Pancreas (tissue), 10 donors: Measurements from ENCODE around the gene NSRP1. TPM values are rescaled to one million over a fixed set of nuclear protein-coding genes. Genes with fewer than 3 reads are reported as not detected.
"Not testable (repeated sequence)": the region's sequence is repeated elsewhere in the genome, so short reads cannot be mapped to it uniquely, and the experiment has no call there.

Experiments used
- ATAC-seq, 4 donors: fragments of 200-7000 bp; cut with Tn5 transposase; one replicate each; pipeline versions ENCODE4 v1.8.0 to v1.9.1; 2020; ENCODE audit warnings: mild to moderate bottlenecking in 4 of 4, moderate library complexity in 4 of 4
- DNase-seq, 6 donors: peaks; one replicate each; pipeline ENCODE4 v3.0.0-alpha.2; 2020
- FAIRE-seq: peaks from 2 replicates; lab custom pipeline; 2012; peaks lifted over from hg19 to GRCh38; lab: Jason Lieb, UNC
- H3K27ac ChIP-seq, 4 donors: fragments of 200-600 bp; sonication (generic); 1 replicate in 3 of 4; 2 replicates in 1 of 4; pipeline versions ENCODE4 v1.5.0 to v1.8.0; 2020
- H3K27me3 ChIP-seq, 4 donors: fragments of 200-600 bp; one replicate each; pipeline ENCODE4 v1.8.0; 2021
- H3K36me3 ChIP-seq, 3 donors: fragments of 200-600 bp; sonication (generic) in 1 of 3; one replicate each; pipeline versions ENCODE4 v1.5.0 to v1.8.0; 2020 to 2021
- H3K4me1 ChIP-seq, 3 donors: fragments of 200-600 bp; one replicate each; pipeline ENCODE4 v1.8.0; 2021
- H3K4me3 ChIP-seq, 4 donors: fragments of 200-600 bp; sonication (generic) in 2 of 4; one replicate each; pipeline versions ENCODE4 v1.5.0 to v1.8.0; 2020 to 2021
- H3K9me3 ChIP-seq, 4 donors: fragments of 200-600 bp; one replicate each; pipeline ENCODE4 v1.8.0; 2021
- CTCF ChIP-seq, 4 donors: fragments of 200-600 bp; sonication (generic) in 3 of 4; IDR thresholded peaks; one replicate each; pipeline versions ENCODE4 v1.5.0 to v1.8.0; 2021; ENCODE audit warnings: antibody characterized with exemption in 4 of 4
- WGBS, 2 donors: extraction: QIAGEN DNeasy Blood & Tissue Kit; methylation state at CpG; one replicate each; pipeline ENCODE4 v1.1.7; 2013; 5-methylcytosine and 5-hydroxymethylcytosine counted together
- intact Hi-C, 3 donors: fragments of 100-400 bp; cut with DNase I; formaldehyde crosslinking; loops; one replicate each; pipeline versions ENCODE4 v1.11.1 to v1.14.2; 2022
- polyA plus RNA-seq, 2 donors: library from polyadenylated mRNA; stranded (reverse); fragments of 200-250 nt; gene quantifications; one replicate each; pipeline ENCODE4 v1.2.3, GENCODE V29; 2013
- total RNA-seq, 6 donors: library from RNA; stranded (reverse); fragmentation: NEBNext Ultra II Directional in 4 of 6; extraction: Animal tissue kit (Norgen Biotek cat#: 25700) in 4 of 6; gene quantifications; one replicate each; pipeline versions ENCODE4 v1.2.1 to v1.2.4, GENCODE V29; 2021 to 2023
- donor health status: healthy with polysubstance abuse.
- donor health status: DM: no; HTN: no; CAD: no; lungs with moderate emphysema.
- donor health status: DM: no; HTN: no; CAD: no.
- donor health status: control.
- donor health status: control.
- donor health status: Bipolar disorder and iron deficiency.
- donor health status: DM: yes; HTN: yes; CAD: no.
- donor health status: DM: no; HTN: no; CAD: no.
- donor health status: DM: no; HTN: no; CAD: no.
- donor health status: DM: yes; HTN: yes; CAD: no.

Gene NSRP1
- total and polyA plus RNA-seq, 8 donors = 13.8 to 24.2 (median 15.2) TPM

GRCh38 chr17:30226878-30227277 is 110.3 kb downstream of the NSRP1 start:
- 79 to 85% methylated on average over 10 of the region's 10 CpGs for WGBS, 2 donors
- Histone ChIP-seq H3K36me3 (no peaks in the 10 kb centered on the region), H3K4me1 (no peaks in the 10 kb centered on the region), H3K4me3 (no peak overlapping the region), H3K27ac (no peak overlapping the region), H3K9me3 (no peaks in the 10 kb centered on the region), H3K27me3 (no peaks in the 10 kb centered on the region)
- DNase-seq (no peak), ATAC-seq (no peak), FAIRE-seq (no peak)
- intact Hi-C loops = no loop called here
- no peak for TF ChIP-seq CTCF (IDR thresholded peaks at IDR 0.05)

DNA sequence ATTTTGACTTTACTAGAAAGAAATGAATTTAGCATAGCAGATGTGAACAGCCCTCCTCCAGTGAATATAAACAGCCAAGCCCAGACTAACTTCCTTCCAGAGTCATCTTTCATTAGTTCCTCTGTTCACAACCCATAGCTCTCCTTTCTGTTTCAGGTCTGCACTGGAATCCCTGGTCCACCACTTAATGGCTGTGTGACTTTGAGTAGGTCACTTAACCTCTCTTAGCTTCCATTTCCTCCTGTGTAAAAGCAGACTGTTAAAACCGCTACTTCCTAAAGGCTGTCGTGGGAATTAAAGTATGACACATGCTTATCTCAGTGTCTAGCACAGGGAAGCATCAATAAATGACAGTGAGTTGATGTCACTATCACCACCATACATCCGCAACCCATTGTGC is 111.4 kb downstream of the NSRP1 start:
- DNase-seq (no peak), FAIRE-seq (no peak), ATAC-seq (no peak)
- WGBS, 2 donors = 87 to 92% methylated on average over 3 of the region's 3 CpGs
- H3K27me3 ChIP-seq = no peaks in the 10 kb centered on the region
- intact Hi-C loops = no loop called here
- no peaks in the 10 kb centered on the region for H3K9me3 ChIP-seq
- no peaks in the 10 kb centered on the region for H3K4me1 ChIP-seq
- H3K27ac ChIP-seq = no peak overlapping the region
- TF ChIP-seq CTCF (IDR thresholded peaks at IDR 0.05) = no peak
- H3K4me3 ChIP-seq = no peak overlapping the region
- H3K36me3 ChIP-seq = no peaks in the 10 kb centered on the region

DNA sequence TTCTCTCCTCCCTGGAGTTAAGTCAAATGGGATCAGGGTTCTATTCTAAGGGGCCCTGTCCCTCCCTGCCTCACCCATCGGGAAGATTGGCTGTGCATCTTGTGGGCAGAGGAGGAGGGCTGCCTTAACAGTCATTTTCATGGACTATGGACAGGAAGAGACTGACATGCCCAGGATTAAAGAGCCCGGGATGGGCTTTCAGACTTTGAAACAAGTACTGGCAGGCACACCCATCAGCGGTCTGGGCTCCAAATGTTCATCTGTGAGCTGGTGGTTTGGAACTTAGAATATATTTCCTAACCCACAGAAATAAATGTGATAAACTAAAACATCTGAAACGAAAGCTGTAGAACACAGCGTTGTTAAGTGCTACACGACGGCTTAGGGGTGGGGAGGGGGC is 112.4 kb downstream of the NSRP1 start:
- H3K9me3 ChIP-seq = no peaks in the 10 kb centered on the region
- FAIRE-seq (no peak), DNase-seq (no peak), ATAC-seq (no peak)
- no peaks in the 10 kb centered on the region for H3K36me3 ChIP-seq
- TF ChIP-seq CTCF (IDR thresholded peaks at IDR 0.05) = no peak
- no peaks in the 10 kb centered on the region for H3K27me3 ChIP-seq
- intact Hi-C loops = no loop called here
- no peak overlapping the region for H3K27ac ChIP-seq
- 69 to 76% methylated on average over 7 of the region's 7 CpGs for WGBS, 2 donors
- H3K4me1 ChIP-seq = no peaks in the 10 kb centered on the region
- no peak overlapping the region for H3K4me3 ChIP-seq

GRCh38 chr17:30230009-30230408 is 113.4 kb downstream of the NSRP1 start:
- intact Hi-C loops, H3K4me3 ChIP-seq, DNase-seq, H3K9me3 ChIP-seq, H3K4me1 ChIP-seq, H3K36me3 ChIP-seq, H3K27me3 ChIP-seq, ATAC-seq, FAIRE-seq, H3K27ac ChIP-seq: not testable (repeated sequence)
- WGBS, 2 donors = 60 to 85% methylated on average over 1 of the region's 1 CpG

- Histone ChIP-seq H3K36me3 (no peaks in the 10 kb centered on the region), H3K27ac (no peak overlapping the region), H3K4me1 (no peaks in the 10 kb centered on the region), H3K4me3 (no peak overlapping the region), H3K27me3 (no peaks in the 10 kb centered on the region), H3K9me3 (no peaks in the 10 kb centered on the region)
- intact Hi-C loops = no loop called here
- ATAC-seq = no peak
- TF ChIP-seq CTCF (IDR thresholded peaks at IDR 0.05) = no peak
- WGBS, 2 donors = 88 to 89% methylated on average over 7 of the region's 7 CpGs
- no peak for FAIRE-seq
- DNase-seq = no peak
Observed at GRCh38 chr17:30230596-30231125, 114.0 kb downstream of the NSRP1 start.
